ENCODE results near the gene KSR1.

- TF ChIP-seq EZH2 (IDR thresholded peaks at IDR 0.05; ENCODE audit: insufficient read depth, poor library complexity, severe bottlenecking) (no peak), EZH2phosphoT487 (IDR thresholded peaks at IDR 0.05; ENCODE audit: insufficient read depth, low read depth) (no peak)
Measured at GRCh38 chr17:27455914-27456680, at the start of gene KSR1.

Data from GM23248 (cell line).